ENCODE data around the gene NEK1.
A peak's percentile ranks its signal among the peaks of the same experiment; 100 is the strongest.
"Not testable (repeated sequence)": the region's sequence is repeated elsewhere in the genome, so short reads cannot be mapped to it uniquely, and the experiment has no call there.

NEK1 gene

DNA sequence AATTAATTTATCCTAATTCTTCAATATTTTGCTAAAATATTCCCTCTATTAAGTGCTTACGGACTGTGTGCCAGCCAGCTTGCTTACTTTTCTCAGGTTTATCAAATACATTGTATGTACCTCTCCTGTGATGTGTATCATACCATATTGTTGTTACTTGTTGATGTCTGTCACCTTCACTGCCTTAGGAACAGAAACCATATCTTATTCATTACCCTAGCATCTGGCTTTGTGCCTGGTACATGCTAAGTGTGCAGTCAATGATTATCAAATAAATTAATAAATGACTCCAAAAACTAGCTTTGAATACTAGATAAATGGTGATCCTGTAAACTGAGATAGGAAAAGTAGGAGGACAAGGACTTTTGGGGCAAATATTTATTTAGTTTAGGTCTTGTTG, 14.9 kb upstream of the NEK1 start:
- DNase-seq = peak; percentile 68

DNA sequence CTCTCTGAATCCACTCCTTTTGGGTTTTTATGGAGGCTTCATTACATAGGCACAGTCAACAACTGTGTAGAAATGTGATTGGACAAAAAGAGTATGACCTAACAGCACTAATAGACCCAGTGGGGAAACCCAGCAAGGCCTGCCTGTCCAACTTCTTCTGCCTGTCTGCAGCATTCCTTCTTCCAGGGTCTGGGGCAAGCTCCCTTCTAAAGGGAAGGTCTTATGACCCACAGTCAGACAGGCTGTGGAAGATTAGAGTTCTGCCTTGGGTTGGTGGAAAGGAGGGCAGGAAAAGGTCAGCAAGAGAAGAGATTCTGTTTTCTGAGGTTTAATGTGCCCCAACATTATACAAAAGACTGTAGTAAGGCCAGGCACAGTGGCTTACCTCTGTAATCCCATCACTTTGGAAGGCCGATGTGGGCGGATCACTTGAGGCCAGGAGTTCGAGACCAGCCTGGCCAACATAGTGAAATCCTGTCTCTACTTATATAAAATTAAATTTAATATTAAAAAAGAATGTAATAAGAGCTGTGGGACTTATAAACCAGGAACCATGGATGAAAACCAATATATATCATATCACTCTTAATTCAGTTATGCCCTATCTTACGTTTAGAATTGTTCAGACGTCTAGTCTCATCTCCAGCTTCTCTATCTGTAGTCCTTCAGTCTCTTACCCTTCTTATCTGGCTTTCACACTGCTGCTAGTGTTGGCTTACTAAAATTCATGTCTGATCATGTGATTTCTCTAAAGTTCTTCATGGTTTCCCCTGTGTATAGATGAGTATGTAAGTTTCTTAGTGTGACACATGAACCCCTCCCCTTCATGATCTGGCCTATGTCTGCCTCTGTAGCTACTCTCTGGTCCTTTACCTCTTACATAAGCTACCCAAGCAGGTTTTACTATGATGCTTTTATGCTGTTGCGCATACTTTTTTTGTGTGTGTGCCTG, 14.2 kb upstream of the NEK1 start:
- peak; percentile 98 for DNase-seq

DNA sequence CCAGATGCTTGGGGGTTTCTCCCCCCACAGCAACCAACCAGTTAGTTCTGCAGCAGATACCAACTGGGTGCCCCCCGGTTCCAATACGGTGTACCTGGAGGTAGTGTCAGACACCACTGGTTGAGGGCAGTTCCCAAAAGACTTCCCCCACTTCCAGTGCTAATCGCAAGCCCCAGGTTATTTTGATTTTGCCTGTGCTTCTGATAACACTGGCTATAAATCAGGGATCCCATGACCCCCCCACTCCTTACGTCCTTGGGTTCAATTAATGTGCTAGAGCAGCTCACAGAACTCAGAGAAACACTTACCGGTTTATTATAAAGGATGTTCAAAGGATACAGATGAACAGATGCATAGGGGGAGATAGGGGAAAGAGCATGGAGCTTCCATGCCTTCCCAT, 13.5 kb upstream of the NEK1 start:
- peak; percentile 64 for DNase-seq

DNA sequence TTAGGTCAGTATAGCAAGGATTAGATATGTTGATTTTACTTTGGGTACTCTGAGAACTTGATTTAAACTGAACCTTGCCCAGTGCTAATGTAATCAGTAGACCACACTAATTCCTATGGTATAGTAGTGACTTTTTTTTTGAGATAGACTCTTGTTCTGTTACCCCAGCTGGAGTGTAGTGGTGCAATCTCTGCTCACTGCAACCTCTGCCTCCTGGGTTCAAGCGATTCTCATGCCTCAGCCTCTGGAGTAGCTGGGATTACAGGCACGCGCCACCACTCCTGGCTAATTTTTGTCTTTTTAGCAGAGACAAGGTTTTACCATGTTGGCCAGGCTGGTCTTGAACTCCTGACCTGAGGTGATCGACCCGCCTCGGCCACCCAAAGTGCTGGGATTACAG, 11.6 kb upstream of the NEK1 start:
- DNase-seq = not testable (repeated sequence)

DNA sequence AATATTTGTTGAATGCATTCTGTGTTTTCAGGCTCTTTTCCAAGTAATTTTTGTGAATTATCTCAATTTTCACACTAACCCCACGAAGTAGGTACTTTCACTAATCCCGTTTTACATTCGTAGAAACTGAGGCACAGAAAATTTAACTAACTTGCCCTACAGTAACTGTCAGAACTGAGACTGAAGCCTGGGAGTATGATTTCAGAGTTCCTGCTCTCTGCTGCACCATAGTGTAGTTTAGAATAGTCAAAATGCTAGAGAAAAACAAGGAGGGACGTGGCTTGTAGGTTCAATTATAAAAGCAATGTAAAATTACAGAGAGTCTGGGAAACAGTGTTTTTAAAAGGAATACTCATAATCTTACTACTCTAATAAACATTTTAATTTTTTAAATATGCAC, 10.2 kb upstream of the NEK1 start:
- peak; percentile 65 for DNase-seq

DNA sequence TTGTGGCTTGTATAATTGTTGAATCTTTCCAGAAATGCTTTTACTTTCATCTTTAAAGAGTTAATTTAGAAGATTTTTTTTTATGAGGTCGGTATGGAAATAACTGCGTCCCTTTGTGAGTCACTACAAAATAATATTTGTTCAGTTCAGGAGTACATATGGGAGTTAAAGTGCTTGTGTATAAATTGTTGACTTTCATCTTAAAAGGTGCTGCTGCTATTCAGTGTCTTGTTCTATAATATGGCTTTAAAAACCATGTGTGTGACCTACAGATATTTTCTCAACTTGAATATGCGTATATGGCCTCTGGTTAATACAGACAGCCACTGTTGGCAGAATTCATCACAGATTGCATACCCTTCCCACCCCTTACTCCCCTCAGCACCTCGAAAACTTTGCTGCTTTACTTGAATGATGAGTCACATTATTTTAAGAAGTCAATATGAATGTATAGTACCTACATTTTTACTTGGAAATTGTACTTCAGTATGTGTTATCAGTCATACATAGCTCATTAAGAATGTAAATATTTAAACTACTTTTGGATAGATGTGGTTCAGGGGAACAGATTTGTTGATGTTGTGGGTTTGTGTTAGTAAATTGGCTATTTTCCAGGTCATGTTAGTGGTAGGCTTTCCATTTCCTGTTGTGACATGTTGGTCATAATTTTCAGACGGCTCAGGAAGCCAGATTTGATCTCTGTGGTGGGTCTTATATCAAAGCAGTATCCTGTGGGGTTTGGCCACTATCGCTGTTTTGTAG, 9.5 kb upstream of the NEK1 start:
- DNase-seq = peak; percentile 89

DNA sequence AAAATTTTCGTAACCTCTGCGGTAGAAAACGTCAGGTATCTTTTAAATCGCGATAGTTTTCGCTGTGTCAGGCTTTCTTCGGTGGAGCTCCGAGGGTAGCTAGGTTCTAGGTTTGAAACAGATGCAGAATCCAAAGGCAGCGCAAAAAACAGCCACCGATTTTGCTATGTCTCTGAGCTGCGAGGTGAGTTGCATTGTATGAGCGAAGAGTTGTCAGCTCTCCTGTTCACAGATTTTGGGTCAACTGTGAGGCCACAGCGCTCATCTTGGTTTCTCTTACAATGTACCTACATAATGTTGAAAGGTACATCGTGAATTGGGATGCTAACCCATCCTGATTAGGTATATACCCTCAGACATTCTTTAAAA, 8.5 kb upstream of the NEK1 start:
- DNase-seq = peak; percentile 76

DNA sequence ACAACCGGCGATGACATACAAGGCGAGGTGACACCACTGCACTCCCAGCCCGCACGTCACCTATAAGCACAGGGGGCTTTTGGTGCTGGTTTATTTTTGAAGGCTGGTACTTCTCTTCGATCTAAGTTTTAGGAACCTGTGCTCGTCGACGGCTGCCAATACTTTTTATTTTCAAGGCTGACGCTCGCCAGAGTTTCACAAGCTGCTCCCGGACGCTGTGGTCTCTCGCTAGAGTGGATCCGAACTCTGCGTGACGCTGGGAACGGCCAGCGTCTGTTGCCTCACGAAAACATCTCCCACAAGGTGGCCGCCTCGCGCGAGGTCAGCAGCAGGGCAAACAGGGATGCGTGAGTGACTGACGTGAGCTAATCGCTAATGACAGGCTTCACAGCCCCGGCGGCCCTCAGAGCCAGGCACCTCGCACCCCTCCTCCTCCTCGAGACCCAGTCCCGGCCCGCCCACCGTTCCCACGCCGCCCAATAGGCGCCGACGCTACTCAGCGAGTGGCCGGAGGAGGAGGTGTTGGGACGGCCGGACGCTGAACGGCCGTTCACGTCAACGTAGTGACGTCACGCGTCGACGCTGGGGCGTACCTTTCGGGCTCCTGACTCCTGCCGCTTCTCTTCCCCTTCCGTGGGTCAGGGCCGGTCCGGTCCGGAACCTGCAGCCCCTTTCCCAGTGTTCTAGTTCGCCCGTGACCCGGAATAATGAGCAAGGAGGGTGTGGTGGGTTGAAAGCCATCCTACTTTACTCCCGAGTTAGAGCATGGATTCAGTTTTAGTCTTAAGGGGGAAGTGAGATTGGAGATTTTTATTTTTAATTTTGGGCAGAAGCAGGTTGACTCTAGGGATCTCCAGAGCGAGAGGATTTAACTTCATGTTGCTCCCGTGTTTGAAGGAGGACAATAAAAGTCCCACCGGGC, 7.8 kb upstream of the NEK1 start, which contains the start of gene CLCN3:
TSS of gene CLCN3 (plus strand) at position 621 of the 922 bp plus-strand sequence. CDS start 15,351 bp downstream, outside the sequence.
- DNase-seq = peak; percentile 100

DNA sequence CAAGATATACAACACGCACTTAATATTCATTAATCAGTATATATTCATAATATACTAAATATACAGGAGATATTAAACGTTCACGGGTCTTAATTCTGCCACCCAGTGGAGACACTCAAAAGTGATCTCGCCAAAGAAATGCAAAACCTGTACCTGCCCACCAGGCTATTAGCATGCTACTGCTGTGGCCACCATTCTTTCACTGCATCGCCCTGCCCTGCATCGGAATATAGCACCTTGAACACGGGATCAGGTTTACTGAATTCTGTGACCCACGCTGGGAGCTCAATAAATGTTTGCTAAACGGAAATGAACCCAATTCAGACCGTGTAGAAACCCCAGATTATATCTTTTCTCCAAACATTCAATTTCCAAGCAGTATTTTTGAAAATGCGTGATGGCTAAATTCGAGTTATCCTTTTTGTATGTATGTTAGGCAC, 7.2 kb upstream of the NEK1 start:
- peak; percentile 88 for DNase-seq

DNA sequence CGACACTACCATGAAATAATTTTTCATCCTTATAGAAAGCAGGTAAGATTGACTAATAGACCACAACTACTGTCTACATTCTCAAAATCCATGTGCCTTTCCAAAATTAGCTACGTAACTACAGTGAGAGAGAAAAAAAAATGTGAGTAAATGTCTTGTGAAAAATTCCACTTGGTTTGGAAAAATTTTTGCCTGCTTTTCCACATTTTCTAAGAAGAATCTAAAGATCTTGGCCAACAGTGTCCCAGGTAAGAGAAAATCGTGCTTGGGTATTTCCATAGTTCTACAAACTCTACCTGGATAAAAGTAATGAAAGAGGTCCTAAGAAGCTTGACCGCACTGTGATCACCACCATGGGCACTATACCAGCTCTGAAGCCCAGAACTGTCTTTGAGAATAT, 6.6 kb upstream of the NEK1 start:
- DNase-seq = no peak

DNA sequence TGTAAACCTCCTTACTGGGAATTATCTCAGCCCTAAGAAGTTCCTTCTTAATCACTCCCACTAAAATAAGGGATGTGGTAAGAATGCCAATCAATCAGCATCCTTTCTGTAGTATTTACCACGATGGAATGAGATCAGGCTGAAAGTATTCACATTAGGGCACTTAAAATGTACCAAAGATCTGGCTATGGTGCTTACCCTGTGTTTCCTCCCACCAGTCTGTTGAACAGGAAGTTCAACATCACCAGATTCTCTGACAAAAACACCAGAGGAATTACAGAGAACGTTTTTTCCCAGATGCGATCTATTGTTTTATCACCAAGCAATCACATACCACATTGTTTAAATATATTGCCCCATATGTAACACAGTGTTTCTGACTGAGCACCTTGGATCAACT, 5.9 kb upstream of the NEK1 start:
- DNase-seq = no peak

DNA sequence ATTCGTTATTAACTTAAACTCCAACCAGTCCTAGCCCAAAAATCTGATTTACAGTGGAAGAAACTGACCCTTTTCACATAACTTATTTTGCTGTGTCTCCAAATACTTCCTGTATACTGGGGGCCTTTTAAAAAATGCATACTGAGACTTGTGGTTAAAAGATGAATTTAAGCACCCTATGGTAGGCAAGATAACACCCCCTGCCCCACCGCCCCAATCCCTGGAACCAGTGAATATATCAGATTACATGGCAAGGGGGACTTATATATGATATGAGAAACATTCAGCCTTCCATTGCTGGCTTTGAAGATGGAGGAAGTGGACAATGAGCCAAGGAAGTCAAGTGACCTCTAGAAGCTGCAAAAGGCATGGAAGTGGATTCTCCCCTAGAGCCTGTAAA, 4.9 kb upstream of the NEK1 start:
- peak; percentile 90 for DNase-seq

DNA sequence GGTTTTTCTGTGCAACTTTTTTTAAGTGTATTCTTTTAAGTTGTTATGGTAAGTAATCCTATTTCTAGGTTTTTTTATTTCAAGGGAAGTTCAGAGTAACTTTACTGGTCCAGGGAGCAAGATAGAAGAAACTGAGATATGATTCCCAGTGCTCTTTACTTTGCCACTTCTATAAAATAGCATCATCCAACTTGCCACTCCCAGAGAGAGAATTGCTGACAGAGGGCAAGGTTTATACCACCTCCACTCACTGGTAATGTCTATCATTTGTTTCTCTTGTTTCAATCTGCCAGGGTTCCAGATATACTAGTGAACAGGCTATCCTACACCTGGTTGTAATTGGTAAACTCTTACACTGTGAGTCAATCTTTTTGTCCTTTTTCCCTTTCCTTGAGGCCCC, 4.5 kb upstream of the NEK1 start:
- no peak for DNase-seq

DNA sequence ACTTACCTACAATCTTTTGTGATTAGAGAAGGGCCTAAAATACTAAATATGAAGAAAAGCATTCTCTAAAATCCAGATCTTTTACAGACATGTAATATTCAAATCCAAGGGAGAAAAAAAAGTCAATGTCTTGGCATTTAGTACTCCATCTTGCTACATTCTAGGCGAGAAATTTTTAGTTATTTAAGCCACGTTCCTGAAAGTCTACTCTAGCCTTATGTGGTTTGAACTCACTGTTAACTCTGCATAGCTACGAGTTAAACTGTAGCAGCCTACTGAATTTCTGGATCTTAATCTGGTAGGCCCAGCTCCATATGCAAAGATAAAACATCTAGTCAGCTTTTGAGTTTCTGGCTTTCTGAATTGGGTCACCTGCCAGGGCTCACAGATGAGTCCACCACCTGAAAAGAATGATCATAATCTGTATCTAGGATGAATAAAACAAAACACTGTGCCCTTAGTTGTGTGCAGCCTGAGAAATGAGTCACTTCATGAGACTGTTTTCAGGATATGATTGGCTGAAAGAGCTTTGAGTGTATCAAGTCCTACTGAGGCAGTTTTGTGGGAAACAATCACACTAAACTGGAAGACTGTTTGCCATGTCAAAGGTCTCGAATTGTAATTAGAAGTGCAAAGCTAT, 3.2 kb upstream of the NEK1 start:
- no peak for DNase-seq

DNA sequence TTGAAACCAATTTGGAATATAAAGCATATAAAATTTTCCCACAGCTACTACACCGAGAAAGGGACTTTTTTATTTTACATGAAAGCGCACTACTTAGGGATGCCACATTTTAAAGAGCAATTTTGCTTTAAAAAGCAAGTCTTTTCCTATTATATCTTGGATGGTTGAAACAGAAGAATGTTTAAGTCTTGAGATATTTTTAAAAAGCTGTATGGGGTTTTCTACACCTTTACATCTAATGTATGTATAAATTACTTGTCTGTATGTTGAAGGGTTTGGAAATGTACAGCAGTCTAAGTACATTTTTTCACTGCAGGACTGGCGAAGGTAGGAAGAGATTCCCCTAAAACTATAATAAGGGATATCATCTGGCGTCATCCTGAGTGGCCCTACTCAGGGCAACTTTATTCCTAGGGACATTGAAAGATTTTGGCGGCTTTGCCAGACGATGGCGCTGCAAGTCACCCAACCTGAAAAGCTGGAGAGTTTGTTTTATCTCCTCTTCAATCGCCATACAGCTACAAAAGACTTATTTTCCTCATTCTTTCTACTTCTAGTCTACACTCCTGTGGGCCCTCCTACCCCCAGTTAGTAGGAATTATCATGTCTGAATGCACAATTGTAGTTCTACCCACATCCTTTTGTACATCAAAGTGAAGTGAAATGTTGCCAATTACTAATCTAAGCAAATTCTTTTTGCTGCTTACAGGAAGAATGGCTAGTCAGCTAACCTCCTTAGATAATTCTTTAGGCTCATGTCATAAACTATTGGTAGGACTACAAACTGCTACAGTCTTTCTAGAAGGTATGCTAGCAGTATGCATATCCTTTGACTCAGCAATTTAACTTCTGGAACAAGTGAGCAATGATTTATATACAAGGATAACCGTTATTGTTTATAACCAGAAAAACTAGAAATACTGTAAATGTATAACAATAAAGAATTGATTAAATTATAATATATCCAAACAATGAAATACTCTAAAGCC, 782 bp upstream of the NEK1 start:
- peak; percentile 92 for DNase-seq

DNA sequence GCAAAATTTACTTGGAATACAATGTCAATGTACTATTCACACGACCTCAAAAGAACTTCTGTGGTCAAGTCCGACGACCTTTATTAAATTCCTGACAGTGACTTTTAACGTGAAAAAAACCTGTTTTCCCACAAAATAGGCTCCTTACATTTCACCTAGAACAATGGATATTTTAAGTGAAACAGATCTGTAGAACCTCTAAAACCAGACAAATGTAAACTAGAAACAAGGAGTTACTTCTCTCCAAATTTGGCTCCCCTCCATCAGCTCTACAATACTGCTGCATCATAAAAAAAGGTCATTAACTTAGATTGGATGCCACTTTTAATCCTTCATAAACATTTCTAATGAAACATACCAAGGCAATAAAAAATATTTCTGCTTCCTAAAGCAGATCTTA, 1.2 kb downstream of the NEK1 start:
- DNase-seq = no peak

DNA sequence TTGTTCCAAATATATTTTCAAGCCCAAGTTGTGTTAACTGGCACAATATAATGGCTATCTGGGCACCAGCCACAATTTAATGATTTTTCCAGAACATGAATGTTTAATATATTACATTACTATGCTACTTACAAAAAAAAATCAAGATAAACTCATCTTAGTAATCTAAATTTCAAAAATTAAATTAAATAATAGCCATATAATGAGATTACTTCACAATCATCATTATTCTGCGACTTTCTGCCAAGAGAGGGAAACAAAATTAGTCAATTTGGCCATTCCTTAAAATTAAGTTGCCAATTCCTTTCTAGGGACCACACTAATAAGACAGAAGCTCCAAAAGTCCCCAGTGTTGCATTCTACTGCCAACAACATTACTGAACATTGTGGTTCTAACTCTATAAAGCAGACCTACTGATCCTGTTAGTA, 7.5 kb downstream of the NEK1 start:
- DNase-seq = peak; percentile 68

DNA sequence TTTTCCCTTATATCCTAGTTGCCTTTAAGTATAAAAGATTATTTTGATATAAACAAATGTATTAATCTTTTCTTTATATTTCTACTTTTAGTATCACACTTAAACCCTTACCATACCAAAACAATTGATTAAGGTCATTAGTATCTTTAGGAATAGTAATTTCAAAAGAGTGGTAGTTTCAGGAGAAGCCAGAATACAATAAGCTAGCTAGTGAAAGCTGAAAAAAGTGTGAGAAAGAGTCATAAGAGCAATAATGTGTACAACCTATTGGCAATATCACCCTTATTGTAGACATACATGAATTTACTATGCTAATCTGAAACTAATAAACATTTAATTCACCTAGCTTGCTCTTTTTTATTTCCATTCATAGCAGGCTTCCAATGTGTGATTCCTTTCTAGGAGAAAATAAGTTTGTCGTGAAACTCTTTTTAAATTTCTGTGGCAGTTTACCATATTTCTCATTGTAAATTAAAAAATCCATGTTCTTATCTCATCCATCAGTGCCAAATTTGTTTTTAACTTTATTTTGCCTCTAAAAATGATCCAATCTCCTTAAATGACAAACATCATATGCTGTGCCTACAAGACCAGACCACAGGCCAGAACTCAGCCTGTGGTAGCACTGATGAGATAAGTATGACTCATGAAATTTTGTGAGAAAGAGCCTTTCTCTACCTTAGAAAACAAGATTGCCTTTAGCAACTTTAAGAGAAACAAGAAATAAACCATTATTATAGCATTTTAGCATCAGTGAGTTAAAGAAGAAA, 8.1 kb downstream of the NEK1 start:
- DNase-seq = peak; percentile 92

DNA sequence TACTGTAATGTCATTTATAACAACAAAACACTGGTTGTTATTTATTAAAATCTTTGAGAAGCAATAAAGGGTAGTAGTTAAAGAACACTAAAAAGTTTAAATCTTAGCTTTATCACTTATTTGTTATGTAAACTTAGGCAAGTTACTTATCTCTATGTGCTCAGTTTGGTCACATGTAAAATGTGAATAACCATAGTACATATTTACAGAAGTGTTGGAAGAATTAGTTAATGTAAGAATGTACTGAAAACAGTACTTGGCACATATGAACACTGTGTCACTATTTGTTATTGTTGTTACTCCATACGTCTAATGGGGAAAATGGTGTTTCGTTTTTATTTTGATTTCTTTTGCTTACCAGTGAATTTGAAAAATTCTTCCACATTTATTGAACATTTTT, 9.1 kb downstream of the NEK1 start:
- DNase-seq = no peak

Data from OCI-M1 (cell line).